Measurements from ENCODE around the gene TFDP1.

Gene TFDP1

GRCh38 chr13:113599391-113599790 is 14.8 kb downstream of the TFDP1 start:
- no peak for DNase-seq

- no peak for DNase-seq
These were observed 16.9 kb downstream of the TFDP1 start for GRCh38 chr13:113601166-113602070.

- DNase-seq = no peak
These were observed 17.9 kb downstream of the TFDP1 start for GRCh38 chr13:113602291-113602988.

- DNase-seq = no peak
These were observed 18.7 kb downstream of the TFDP1 start for GRCh38 chr13:113603116-113603710.

GRCh38 chr13:113604186-113604585 is 19.6 kb downstream of the TFDP1 start:
- no peak for DNase-seq

GRCh38 chr13:113605461-113605860 is 20.9 kb downstream of the TFDP1 start:
- no peak for DNase-seq

GRCh38 chr13:113605866-113606438 is 21.4 kb downstream of the TFDP1 start:
- DNase-seq = no peak

- no peak for DNase-seq
These were observed 22.7 kb downstream of the TFDP1 start for GRCh38 chr13:113607056-113607888.

- DNase-seq = no peak
These were observed 23.5 kb downstream of the TFDP1 start for GRCh38 chr13:113607889-113608635.

GRCh38 chr13:113608967-113609533 is 24.5 kb downstream of the TFDP1 start:
- no peak for DNase-seq

- DNase-seq = no peak
These were observed 25.1 kb downstream of the TFDP1 start for GRCh38 chr13:113609616-113610015.

GRCh38 chr13:113610266-113610665 is 25.7 kb downstream of the TFDP1 start:
- no peak for DNase-seq

- no peak for DNase-seq
These were observed 27.4 kb downstream of the TFDP1 start for GRCh38 chr13:113611996-113612395.

GRCh38 chr13:113612607-113613006 is 28.1 kb downstream of the TFDP1 start:
- DNase-seq = no peak

- no peak for DNase-seq
These were observed 29.3 kb downstream of the TFDP1 start for GRCh38 chr13:113613789-113614379.

- no peak for DNase-seq
These were observed 31.8 kb downstream of the TFDP1 start for GRCh38 chr13:113616281-113616906.

GRCh38 chr13:113616991-113617749 is 32.6 kb downstream of the TFDP1 start:
- DNase-seq = no peak

GRCh38 chr13:113617961-113618360 is 33.4 kb downstream of the TFDP1 start:
- no peak for DNase-seq

- no peak for DNase-seq
These were observed 33.9 kb downstream of the TFDP1 start for GRCh38 chr13:113618455-113618854.
